HEK293 (cell line): ENCODE results near the gene HMG20B.

Source experiments
- ZNF157 ChIP-seq: fragments of 450-650 bp; formaldehyde crosslinking; IDR thresholded peaks from 2 replicates; pipeline ENCODE4 v1.5.1; 2016; ENCODE audit warnings: missing biosample characterization, missing genetic modification characterization
- ZNF274 ChIP-seq, 2 experiments: fragments of 200-500 bp in 1 of 2; fragments of 450-650 bp in 1 of 2; sonication (Bioruptor generic) in 1 of 2; formaldehyde crosslinking in 1 of 2; IDR thresholded peaks; 2 replicates each; pipeline versions ENCODE4 v1.5.1 to v1.6.1; 2014 to 2016; ENCODE audit warnings: borderline replicate concordance in 1 of 2, inconsistent platforms in 1 of 2, low read length in 1 of 2, missing biosample characterization in 1 of 2, missing genetic modification characterization in 1 of 2

GRCh38 chr19:3589949-3590348 is 17.2 kb downstream of the HMG20B start:
- no peak for TF ChIP-seq ZNF157 (tag by site-specific recombination)
- no peak for TF ChIP-seq ZNF274 (IDR thresholded peaks at IDR 0.05; ENCODE audit: low read length)
- TF ChIP-seq ZNF274 (tag by site-specific recombination; IDR thresholded peaks at IDR 0.05; ENCODE audit: borderline replicate concordance), result no peak
